CMK (cell line): Measurements from ENCODE around the gene FSCN2.
A peak's percentile ranks its signal among the peaks of the same experiment; 100 is the strongest.

Experiments
- DNase-seq: peaks from one replicate; pipeline ENCODE4 v3.0.0-alpha.2; 2010; ENCODE audit warnings: low read depth

Gene FSCN2

GRCh38 chr17:81539961-81540675 is 11.9 kb downstream of the FSCN2 start:
- no peak for DNase-seq

GRCh38 chr17:81540676-81541027 is 12.5 kb downstream of the FSCN2 start:
- no peak for DNase-seq

GRCh38 chr17:81541123-81541522 is 12.9 kb downstream of the FSCN2 start:
- DNase-seq: no peak

GRCh38 chr17:81542431-81543338 is 14.5 kb downstream of the FSCN2 start:
- DNase-seq: no peak

- DNase-seq: no peak
These were observed 15.1 kb downstream of the FSCN2 start for GRCh38 chr17:81543339-81543675.

- no peak for DNase-seq
These were observed 15.6 kb downstream of the FSCN2 start for GRCh38 chr17:81543756-81544155.

GRCh38 chr17:81544281-81544974 is 16.3 kb downstream of the FSCN2 start:
- DNase-seq: no peak

- DNase-seq: no peak
These were observed 17.2 kb downstream of the FSCN2 start for GRCh38 chr17:81545160-81545949.

- DNase-seq: no peak
These were observed 18.9 kb downstream of the FSCN2 start for GRCh38 chr17:81546906-81547613.

- no peak for DNase-seq
These were observed 19.4 kb downstream of the FSCN2 start for GRCh38 chr17:81547614-81547982.

- DNase-seq: no peak
These were observed 20.9 kb downstream of the FSCN2 start for GRCh38 chr17:81549031-81549557.

- no peak for DNase-seq
These were observed 21.6 kb downstream of the FSCN2 start for GRCh38 chr17:81549826-81550225.

- no peak for DNase-seq
These were observed 22.1 kb downstream of the FSCN2 start for GRCh38 chr17:81550285-81550684.

GRCh38 chr17:81550830-81551457 is 22.8 kb downstream of the FSCN2 start:
- DNase-seq: no peak

- peak; percentile 73 for DNase-seq
These were observed 23.5 kb downstream of the FSCN2 start for GRCh38 chr17:81551458-81552243.

- DNase-seq: peak; percentile 60
These were observed 24.3 kb downstream of the FSCN2 start, which contains the start of gene FAAP100 for GRCh38 chr17:81552244-81553017. FAAP100 (minus strand) TSS chr17:81552353; CDS start chr17:81552330, 23 bp downstream.

- DNase-seq: peak; percentile 68
These were observed 24.9 kb downstream of the FSCN2 start for GRCh38 chr17:81553018-81553615.

- DNase-seq: peak; percentile 63
These were observed 25.5 kb downstream of the FSCN2 start for GRCh38 chr17:81553616-81554181.
